NCI-H510A (cell line): Measurements from ENCODE around the gene KCNT1.

Source experiments
- DNase-seq: peaks from one replicate; lab custom pipeline; 2025; lab: John Stamatoyannopoulos, UW

KCNT1 gene

DNA sequence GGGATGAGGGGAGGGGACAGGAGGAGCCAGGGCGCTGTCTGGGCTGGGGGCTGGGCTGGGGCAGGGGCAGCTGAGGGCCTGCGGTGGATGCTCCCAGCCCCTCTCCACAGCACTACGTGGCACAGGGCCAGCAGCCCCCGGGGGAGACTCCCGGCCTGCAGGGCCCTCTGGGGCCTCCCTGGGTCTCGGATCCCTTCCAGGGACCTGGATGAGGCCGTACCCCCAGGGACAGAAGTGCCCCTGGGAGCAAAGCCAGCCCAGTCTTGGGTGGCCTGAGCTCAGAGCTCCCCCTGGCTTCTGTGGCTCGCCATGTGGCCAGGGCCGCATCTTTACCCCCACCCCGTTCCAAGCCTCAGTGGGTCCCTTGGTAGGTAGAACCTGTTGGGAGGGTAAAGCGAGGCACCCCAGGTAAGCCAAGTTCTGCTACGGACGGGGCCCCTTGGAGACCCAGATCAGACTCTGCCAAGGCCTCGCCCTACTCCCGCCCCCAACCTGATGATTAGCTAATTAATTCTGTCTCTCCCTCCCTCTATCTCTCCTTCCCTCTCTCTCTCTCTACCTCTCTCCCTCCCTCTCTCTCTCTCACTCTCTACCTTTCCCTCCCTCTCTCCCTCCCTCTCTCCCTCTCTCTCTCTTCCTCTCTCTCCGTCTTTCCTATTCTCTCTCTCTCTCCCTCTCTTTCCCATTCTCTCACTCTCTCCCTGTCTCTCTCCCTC, 24.3 kb downstream of the KCNT1 start:
- DNase-seq: no peak

DNA sequence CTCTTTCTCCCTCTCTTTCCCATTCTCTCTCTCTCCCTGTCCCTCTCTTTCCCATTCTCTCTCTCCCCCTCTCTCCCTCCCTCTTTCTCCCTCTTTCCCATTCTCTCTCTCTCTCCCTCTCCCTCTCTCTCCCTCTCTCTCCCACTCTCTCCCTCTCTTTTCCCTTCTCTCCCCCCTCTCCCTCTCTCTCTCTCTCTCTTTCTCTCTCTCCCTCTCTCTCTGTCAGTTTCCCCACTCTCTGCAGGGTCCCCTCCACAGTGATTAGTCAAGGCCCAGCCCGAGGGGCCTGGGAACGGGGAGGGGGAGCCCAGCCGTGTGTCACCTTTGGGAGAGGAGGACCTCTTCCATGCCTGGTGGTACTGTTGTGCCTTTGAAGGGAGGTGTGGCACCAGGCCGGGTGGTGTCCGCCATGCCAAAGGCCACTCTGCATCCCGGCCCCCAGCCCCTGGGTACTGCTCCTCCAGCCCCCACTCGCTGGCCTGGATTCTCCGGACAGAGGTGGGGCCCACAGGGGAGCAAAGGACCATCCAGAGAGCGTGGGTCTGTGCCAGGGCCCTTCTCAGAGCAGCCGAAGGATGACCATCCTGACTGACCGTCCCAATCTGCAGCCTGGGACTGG, 25.4 kb downstream of the KCNT1 start:
- no peak for DNase-seq

DNA sequence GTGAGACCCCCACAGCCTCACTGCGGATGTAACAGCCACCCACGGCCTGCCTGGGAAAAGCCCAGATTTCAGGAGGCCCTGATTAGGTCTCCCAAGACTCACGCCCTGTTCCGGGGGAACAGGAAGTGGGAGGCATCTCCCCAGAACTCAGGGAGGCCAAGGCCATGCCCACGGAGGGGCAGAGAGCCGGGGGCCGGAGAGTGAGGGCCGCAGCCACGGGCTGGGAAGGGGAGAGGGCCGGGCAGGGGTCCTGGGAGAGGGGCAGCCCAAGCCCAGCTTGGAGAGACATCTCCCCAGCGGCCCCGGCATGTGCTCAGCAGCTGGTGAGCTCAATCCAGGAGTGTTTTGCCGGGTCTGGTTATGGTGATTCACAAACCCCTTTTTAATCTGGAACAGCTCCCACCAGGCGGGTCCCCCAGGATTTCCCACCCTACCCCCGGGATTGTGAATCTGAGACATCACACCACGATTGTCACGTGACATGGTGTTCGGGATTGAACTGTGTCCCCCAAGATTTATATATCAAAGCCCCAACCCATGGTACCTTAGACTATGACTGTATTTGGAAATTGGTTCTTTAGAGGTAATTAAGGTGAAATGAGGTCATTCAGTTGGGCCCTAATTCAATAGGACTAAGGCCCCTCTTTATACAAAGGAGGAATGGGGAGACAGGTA, 26.6 kb downstream of the KCNT1 start:
- DNase-seq: no peak

DNA sequence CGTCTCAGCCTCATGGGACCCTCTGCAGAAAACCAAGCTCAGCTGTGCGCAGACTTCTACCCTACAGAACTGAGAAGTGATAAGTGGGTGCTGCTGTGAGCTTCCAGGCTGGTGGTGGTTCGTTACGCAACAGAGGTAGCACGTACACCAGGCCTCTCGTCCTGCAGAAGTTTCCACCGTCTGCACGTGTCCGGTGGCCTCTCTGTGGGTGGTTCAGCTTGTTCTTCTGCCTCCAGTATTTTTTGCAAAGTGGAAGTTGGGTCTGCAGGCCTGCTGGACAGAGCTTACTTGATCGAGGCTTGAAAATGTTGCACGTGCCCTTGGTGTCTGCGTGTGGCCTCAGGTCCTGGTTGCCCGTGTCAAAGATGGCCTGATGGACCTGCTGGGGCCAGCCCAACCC, 27.5 kb downstream of the KCNT1 start:
- no peak for DNase-seq

DNA sequence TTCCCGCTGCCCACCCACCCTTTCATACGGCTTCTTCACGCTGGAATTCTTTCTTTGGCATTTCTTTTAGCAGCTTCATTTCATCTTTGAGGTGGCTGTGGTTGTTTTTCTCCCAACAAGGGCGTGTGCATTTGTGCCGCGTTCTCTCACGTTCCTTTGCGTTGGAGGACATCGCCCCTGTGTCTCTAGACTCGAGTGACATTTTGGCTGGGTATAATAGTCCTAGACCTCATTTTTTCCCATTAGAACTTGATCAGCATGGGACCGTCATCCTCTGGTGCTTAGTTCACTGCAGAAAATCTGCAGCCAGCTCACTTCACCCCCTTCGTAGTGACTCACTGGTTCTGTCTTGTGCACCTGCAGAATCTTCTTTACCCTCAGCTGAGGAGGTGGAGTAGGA, 29.5 kb downstream of the KCNT1 start:
- DNase-seq: no peak

DNA sequence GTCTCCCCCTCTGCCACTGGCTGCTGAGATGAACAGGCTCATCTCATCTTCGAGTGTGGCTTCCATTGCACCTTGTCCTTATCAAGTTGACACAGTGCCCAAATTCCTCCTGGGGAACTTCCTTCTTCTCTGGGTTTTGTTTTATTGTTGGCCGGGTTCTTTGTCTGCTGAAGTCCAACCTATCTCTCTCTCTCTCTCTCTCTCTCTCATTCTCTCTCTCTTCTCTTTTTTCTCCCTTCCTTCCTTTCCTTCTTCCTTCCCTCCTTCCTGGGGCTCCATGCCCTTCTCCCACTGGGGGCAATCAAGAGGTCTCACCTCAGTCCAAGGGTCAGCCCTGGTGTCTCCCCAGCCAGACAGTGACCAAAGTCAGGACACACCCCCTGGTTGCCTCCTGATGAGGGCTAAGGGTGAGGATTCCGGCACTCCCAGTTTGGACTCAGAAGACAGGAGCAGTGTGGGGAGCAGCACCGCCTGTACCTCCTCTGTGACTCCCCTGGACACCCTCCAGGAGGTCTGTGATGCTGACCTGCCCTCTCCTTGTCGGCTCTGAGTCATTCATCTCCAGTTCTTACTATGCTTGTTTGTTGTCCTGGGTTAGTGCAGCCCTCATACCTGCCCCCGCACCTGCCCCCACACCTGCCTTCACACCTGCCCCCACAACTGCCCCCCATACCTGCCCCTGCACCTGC, 30.7 kb downstream of the KCNT1 start:
- no peak for DNase-seq

DNA sequence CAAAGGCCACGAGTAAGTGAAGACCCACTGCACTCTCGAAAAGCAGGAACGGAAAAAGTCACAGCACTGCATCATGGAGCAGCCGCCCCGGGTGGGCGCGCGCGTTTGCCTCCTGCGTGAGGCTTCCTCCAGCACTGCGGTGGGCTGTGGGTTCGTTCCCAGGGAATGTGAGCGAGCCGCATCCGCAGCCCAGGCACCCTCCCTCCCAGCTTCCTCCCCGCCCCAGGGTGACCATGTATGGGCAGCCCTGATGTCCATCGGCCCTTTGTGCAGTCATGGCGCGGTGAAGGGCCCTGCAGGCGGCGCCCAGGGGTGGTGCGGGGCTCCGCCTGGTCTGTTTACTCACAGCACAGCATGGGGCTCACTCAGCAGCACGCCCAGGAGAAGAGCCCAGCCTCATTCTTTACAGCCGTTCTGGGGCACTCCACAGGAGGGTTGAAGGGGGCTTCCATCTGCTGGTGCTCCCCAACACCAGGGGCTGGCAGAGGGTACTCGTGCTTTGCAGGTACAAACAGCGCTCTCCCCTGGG, 32.7 kb downstream of the KCNT1 start:
- DNase-seq: peak; percentile 17

DNA sequence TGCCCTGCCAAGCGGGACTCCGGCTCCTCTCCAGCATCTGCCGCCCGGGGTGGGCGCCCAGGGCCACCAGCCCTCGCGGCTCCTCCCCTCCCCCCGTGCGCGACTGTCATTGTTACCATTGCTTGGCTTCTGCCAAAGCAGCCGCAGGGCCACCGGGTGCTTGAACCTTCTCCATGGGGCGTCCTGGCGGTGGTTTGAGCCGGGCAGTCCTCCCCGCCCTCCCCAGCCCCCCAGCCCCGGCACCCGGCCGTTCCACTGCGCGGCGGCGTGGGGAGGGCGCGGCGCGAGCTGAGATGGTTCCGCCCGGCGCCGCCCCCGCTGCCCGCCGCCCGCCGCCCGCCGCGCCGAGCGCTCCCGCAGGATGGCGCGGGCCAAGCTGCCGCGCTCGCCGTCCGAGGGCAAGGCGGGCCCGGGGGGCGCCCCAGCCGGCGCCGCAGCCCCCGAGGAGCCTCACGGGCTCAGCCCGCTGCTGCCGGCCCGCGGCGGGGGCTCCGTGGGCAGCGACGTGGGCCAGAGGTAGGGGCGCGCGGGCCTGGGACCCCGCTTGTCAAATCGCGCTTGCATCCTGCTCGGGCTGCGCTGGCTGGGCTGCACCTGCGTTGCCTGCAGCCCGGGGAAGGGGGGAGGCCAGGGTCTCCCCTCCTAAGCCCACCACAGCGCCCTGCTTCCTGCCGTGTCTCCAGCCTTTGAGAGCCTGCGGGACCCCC, 34.4 kb downstream of the KCNT1 start:
- DNase-seq: no peak

DNA sequence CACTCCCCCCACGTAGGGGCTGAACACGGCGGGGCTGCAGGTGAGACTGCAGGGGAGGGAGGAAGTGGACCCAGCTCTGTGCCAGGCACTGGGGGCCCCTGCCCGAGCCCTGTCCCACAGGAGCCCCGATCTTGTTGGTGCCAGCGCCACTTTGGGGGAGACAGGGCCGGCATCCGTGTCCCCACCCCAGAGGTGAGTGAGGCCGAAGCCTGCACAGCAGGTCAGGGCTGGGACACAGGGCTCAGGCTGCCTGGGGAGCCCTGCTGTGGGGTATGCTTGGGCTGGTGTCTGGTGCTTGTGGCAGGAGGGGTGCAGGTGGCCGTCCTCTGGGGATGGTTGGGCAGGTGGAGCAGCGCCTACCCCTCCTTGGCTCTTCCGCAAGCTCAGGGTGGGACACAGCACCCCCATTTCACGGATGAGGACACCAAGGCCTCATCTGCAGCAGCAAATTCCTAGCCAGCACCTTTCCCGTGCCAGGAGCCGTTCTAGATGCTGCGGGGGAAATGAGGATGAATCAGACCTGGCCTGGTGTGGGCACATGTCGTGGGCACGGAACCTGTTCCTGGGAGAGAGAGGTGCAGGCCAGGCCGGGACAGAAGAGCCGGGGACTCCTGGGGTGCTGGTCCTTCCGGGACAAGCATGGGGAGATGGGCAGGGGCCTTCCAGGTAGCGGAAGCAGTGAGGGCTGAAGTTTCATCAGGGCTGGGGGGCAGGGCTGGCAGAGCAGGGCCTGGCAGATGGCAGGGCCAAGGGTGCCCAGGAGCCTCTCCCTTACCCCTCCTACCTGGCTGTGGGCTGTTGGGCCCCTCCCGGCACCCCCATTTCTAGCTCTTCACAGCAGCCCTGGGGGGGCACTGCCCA, 35.2 kb downstream of the KCNT1 start:
- no peak for DNase-seq

DNA sequence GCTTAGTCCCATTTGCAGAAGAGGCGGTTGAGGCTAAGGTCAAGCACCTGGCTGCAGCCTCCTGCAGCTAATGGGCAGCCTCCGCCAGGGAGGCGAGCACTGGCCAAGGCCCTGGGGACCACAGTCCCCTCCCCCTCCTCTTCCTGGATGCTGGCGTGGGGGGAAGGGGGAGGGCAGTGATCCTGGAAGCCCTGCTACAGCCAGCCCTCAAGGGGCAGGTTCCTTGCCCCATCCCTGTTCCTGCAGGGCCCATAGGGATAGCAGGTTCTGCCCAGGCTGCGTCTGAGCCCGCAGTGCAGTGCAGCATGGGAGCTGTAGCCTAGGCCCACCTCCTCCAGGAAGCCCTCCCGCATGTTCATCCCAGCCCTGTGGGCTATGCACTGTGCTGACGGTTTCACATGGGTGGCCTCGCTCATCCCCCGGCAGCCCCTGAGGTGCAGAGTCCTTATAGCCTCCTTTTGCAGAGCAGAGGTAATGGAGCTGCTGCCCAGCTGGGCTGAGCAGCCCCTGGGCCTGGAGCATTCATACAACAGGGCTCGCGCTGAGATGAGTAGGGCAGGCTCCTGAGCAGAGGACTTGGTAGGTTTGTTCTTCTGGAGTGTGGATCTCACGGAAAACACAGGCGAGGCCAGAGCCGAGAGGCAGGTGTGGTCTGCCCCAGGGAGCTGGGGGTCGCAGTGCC, 36.0 kb downstream of the KCNT1 start:
- DNase-seq: no peak

DNA sequence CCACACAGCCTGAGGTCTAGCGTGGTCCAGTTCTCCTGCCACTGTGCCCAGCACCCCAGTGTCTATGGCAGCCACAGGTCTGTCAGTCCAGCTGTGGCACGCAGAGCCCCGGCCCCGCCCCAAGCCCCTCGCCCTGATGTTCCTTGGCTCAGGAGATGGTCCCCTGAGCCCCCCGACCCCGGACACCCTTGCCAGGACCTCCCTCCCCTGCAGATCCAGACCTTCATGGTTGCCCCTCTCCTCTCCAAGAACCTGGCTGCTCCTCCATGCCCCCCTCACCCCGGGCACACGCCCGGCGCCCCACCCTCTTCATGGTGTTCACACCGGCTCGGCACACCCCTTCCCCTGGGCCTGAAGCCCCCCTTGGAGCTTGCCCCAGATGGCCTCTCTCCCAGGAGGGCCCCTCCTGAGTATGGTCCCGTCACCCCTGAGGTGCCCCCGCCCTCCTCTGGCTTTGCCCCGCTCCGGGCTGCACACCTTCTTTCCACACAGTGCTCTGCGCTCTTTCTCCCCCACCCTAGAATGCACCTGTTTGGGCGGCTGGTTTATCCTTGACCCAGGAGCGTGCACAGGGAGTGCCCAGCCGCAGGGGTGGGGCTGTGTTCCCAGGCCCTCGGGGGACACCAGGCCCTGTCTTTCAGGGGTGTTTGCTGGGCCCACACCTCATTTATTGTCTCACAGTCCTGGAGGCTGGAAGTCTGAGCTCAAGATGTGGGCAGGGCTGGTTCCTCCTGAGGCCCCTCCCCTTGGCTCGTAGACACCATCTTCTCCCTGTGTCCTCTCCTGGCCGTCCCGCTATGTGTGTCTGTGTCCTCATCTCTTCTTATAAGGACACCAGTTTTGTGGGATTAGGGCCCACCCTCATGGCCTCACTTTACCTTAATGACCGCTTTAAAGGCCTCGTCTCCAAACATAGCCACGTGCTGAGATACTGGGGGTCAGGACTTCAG, 37.6 kb downstream of the KCNT1 start:
- no peak for DNase-seq

DNA sequence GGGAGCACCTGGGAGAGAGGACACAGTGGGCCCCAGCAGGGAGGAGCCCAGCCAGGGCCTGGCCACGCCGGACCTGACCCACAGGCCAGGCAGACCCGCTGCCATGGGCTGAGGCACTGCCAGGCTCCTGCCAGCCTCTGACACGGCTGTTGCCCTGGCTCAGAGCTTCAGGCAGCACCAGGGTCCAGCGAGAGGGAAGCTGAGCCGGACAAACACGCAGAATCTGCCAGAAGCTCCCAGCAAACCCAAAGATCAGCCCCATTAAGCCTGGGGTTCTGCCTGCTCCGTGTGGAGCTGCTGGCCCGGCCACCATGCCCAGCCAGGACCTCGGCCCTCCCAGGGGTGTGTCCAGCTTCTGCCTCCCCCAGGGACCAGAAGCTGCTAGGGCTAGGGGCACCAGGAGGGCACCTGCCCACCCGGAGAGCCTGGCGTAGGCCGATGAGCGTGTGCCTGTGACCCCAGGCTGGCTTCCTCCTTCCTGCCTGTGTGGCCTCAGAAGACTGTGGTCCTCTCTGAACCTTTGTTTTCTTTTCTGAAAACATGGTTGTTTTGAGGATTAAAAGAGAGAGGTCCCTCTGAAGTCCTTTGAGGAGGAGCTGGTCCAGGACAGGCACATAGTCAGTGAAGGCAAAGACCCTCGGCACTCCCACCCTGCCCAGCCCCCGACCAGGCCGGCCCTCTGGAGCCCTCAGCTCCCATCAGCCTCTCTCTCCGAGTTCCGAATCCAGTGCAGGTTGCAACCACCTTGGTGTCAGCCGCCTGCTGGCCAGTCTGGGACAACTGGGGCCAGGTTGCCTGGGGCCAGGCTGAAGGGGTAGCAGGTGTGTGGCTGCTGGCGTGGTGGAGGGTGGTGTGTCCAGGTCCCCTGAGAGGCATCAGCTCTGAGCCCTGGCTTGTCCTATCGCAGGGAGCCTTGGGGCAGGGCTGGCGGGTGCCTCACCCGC, 39.6 kb downstream of the KCNT1 start:
- no peak for DNase-seq

DNA sequence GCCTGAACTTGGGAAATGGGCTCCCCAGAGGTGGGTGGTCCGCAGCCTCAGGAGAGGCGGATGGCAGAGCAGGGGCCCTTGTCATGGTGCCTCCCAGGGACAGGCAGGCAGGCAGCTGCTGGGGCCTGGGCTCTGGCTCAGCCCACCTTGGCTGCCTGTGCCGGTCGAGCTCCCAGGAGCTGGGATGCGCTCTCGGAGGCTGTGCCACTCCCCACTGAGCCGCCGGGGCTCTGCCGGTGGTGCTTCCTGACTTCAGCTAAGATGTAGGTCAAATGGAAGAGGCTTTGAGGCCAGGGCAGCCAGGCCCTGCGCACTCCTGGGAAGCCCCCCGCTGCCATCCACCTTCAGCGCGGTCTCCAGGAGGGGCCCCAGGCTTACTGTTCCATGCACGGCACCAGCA, 41.0 kb downstream of the KCNT1 start:
- no peak for DNase-seq

DNA sequence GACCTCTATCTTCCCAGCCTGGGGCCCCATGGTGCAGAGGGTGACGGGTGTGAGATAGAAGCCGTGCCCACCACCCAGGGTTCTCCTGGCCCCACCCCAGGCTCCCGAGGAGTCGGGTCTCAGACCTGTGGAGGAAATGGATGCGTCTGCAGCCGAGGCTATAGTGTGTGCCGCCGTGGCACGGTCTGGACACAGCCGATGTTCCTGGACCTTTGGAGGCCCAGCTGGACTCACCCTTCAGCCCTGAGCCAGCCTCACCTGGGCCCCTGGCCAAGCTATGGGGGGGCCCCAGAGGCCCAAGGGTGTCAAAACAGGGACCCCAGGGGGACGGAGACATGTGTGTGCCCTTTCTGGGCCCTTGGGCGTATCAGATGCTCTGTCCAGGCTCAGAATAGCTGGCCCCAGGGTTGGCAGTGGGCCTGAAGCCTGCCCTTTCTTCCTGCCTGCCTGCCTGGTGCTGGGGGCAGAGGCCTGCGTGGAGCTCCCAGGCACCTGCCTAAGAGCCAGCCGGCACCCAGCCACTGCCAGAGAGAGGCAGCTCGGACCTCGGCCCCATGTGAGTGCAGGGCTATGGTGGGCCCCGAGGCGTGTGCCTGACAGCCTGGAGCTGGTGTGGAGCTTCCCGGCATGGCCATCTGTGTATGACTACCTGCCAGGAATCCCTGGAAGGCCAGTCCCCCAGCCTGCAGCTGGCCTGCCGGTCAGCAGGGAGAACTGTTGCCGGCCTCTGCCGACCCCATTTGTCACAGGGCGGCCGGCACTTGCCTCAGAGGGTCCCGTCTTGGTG, 41.8 kb downstream of the KCNT1 start:
- DNase-seq: no peak

DNA sequence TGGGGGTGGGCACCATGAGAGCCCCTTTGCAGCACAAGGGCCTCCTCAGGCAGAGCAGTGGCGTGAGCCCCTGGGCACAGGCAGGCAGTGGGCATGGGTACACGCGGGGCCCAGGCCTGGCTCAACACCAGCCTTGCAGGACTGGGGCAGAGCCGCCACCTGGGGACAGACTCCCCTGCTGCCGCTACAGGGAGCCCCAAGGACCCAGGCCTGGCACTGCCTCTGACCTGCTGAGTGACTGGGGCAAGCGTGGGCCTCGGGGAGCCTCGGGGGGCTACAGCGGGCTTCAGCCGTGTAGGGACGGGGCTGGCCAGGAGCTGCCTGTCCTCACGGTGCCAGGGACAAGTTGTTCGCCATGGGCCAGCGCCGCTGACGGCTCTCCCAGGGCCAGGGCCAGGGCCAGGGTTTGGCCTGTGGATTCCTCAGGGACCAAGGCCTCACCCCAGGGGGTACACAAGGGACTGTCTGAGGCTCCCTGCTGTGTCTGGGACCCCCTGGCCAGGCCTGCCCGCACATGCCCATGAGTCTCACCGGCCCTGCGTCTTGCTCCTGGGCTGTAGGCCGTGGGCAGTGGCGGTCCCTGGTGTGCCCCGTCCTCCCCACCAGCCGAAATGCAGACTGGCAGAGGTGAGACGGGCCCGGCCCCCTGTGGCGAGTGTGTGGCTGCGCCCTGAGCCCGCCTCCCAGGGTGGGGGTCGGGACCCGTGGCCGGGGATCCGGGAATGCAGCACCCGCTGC, 42.5 kb downstream of the KCNT1 start:
- no peak for DNase-seq

DNA sequence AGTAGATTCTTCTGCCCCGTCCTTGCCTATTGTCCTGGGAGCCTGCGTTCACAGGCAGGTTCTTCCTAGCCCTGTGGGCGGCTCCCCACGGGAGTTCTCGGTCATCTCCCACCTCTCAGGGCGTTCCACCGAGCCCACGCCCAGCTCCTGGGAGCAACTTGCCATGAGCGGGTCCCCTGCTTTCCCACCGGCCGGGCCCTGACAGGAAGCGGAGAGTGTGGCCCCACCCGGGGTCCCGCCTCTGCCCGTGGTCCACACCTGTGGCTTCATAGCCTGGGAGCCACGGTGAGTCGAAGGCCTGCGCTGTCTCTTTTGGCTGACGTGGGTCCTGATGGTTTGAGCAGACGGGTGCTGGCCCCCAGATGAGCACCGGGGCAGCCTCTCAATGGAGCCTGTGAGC, 43.2 kb downstream of the KCNT1 start:
- DNase-seq: no peak
